ENCODE data around the gene SH3RF3. TPM values are rescaled to one million over a fixed set of nuclear protein-coding genes. Genes with fewer than 3 reads are reported as not detected.
A peak's percentile ranks its signal among the peaks of the same experiment; 100 is the strongest.

Gene SH3RF3
- total and polyA plus RNA-seq, 2 donors (not counting 1 experiment from before 2014, with no cell fraction given): 8.3 to 10.1 TPM

GRCh38 chr2:109375131-109375561 lies 246.1 kb downstream of the SH3RF3 start:
- no peak overlapping the region for H2AFZ ChIP-seq (ENCODE audit: low read length)
- no peak for DNase-seq (ENCODE audit: low read depth in 2 of 2)

DNA sequence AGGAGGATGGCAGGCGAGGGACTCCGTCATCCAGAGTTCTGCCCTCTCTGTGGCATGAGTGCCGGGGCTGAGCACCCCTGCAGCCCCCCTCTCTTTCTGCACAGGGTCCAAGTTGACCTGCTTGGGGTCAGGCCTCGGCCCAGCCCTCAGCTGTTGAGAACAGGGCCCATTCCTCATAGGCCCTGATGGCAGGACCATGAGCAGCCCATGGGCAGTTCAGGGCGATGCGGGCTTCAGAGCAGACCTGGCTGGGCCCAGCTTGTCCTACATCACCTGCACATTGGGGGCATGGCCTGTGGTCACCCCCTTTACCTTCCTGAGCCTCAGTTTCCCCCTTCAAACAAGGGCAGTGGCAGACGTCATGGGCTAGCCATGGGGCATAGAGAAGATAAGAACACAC lies 246.7 kb downstream of the SH3RF3 start:
- Histone ChIP-seq H3K36me3 (ENCODE audit: control insufficient read depth, insufficient read depth, low read length) (peaks cover 6% of the 10 kb centered on the region), H3K27me3 (ENCODE audit: control insufficient read depth, insufficient read depth, low read length) (no peaks in the 10 kb centered on the region), H3K9ac (ENCODE audit: insufficient read depth, low read length) (no peak overlapping the region), H3K9me3 (ENCODE audit: control insufficient read depth, insufficient read depth, low read depth, low read length) (no peaks in the 10 kb centered on the region), H3K4me1 (ENCODE audit: control insufficient read depth, extremely low read depth, insufficient read depth, low read length) (peaks cover 4% of the 10 kb centered on the region), H4K20me1 (ENCODE audit: control insufficient read depth, extremely low read depth, insufficient read depth, low read length) (no peaks in the 10 kb centered on the region), H3K79me2 (ENCODE audit: control insufficient read depth, insufficient read depth, low read length) (no peaks in the 10 kb centered on the region), H3K4me2 (ENCODE audit: extremely low read depth, insufficient read depth, low read length) (no peak overlapping the region), H3K27ac (ENCODE audit: insufficient read depth, low read length) (no peak overlapping the region), H3K4me3 (replicated peaks in 1 of 4; ENCODE audit: control extremely low read depth in 1 of 4, insufficient read depth in 1 of 4, low read depth in 3 of 4, low read length in 4 of 4) (no peak overlapping the region), H2AFZ (ENCODE audit: low read length) (no peak overlapping the region)
- TF ChIP-seq EZH2 (IDR thresholded peaks at IDR 0.05; ENCODE audit: low read length, missing control alignments): no peak
- TF ChIP-seq, protein P1, sequence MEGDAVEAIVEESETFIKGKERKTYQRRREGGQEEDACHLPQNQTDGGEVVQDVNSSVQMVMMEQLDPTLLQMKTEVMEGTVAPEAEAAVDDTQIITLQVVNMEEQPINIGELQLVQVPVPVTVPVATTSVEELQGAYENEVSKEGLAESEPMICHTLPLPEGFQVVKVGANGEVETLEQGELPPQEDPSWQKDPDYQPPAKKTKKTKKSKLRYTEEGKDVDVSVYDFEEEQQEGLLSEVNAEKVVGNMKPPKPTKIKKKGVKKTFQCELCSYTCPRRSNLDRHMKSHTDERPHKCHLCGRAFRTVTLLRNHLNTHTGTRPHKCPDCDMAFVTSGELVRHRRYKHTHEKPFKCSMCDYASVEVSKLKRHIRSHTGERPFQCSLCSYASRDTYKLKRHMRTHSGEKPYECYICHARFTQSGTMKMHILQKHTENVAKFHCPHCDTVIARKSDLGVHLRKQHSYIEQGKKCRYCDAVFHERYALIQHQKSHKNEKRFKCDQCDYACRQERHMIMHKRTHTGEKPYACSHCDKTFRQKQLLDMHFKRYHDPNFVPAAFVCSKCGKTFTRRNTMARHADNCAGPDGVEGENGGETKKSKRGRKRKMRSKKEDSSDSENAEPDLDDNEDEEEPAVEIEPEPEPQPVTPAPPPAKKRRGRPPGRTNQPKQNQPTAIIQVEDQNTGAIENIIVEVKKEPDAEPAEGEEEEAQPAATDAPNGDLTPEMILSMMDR (conservative IDR thresholded peaks at IDR 0.05 in 1 of 2, IDR thresholded peaks at IDR 0.05 in 1 of 2; ENCODE audit: low read depth in 1 of 2, low read length in 2 of 2): no peak
- DNase-seq (ENCODE audit: low read depth in 2 of 2): no peak

More at GRCh38 chr2:109375131-109375561, 246.1 kb downstream of the SH3RF3 start:
- Histone ChIP-seq H3K4me3 (replicated peaks in 1 of 4; ENCODE audit: control extremely low read depth in 1 of 4, insufficient read depth in 1 of 4, low read depth in 3 of 4, low read length in 4 of 4) (no peak overlapping the region), H3K9ac (ENCODE audit: insufficient read depth, low read length) (no peak overlapping the region), H3K4me2 (ENCODE audit: extremely low read depth, insufficient read depth, low read length) (no peak overlapping the region), H3K27me3 (ENCODE audit: control insufficient read depth, insufficient read depth, low read length) (no peaks in the 10 kb centered on the region), H3K27ac (ENCODE audit: insufficient read depth, low read length) (no peak overlapping the region), H3K36me3 (ENCODE audit: control insufficient read depth, insufficient read depth, low read length) (peaks cover 6% of the 10 kb centered on the region), H4K20me1 (ENCODE audit: control insufficient read depth, extremely low read depth, insufficient read depth, low read length) (no peaks in the 10 kb centered on the region), H3K9me3 (ENCODE audit: control insufficient read depth, insufficient read depth, low read depth, low read length) (no peaks in the 10 kb centered on the region), H3K79me2 (ENCODE audit: control insufficient read depth, insufficient read depth, low read length) (no peaks in the 10 kb centered on the region), H3K4me1 (ENCODE audit: control insufficient read depth, extremely low read depth, insufficient read depth, low read length) (peaks cover 4% of the 10 kb centered on the region)
- no peak for TF ChIP-seq EZH2 (IDR thresholded peaks at IDR 0.05; ENCODE audit: low read length, missing control alignments)
- TF ChIP-seq, protein P1 (conservative IDR thresholded peaks at IDR 0.05 in 1 of 2, IDR thresholded peaks at IDR 0.05 in 1 of 2; ENCODE audit: low read depth in 1 of 2, low read length in 2 of 2): no peak

DNA sequence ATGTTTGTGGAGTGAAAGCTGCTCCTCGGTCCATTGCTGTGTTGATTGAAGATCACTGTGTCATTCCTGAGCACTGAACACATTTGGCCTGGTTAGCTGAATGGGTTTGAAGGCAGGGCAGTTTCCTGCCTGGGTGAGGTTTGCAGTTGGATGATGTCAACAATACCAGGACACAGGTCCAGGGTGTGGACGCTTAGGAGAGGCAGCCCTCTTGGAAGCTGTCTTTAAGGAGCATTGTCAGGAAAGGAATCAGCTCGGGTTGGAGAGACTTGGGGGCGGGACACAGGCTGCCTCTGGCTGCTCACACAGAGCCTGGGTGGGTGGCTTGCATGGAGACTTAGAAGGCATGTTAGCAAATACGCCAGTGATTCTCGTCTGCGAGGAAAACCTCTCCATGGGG lies 247.1 kb downstream of the SH3RF3 start:
- no peak overlapping the region for H2AFZ ChIP-seq (ENCODE audit: low read length)
- H3K4me1 ChIP-seq (ENCODE audit: control insufficient read depth, extremely low read depth, insufficient read depth, low read length): peaks cover 4% of the 10 kb centered on the region
- no peaks in the 10 kb centered on the region for H3K9me3 ChIP-seq (ENCODE audit: control insufficient read depth, insufficient read depth, low read depth, low read length)
- no peak overlapping the region for H3K27ac ChIP-seq (ENCODE audit: insufficient read depth, low read length)
- H3K9ac ChIP-seq (ENCODE audit: insufficient read depth, low read length): no peak overlapping the region
- H3K4me2 ChIP-seq (ENCODE audit: extremely low read depth, insufficient read depth, low read length): no peak overlapping the region
- H3K4me3 ChIP-seq (replicated peaks in 1 of 4; ENCODE audit: control extremely low read depth in 1 of 4, insufficient read depth in 1 of 4, low read depth in 3 of 4, low read length in 4 of 4): no peak overlapping the region
- peaks cover 6% of the 10 kb centered on the region for H3K36me3 ChIP-seq (ENCODE audit: control insufficient read depth, insufficient read depth, low read length)
- TF ChIP-seq, protein P1 (conservative IDR thresholded peaks at IDR 0.05 in 1 of 2, IDR thresholded peaks at IDR 0.05 in 1 of 2; ENCODE audit: low read depth in 1 of 2, low read length in 2 of 2): no peak
- no peak for TF ChIP-seq EZH2 (IDR thresholded peaks at IDR 0.05; ENCODE audit: low read length, missing control alignments)
- H3K79me2 ChIP-seq (ENCODE audit: control insufficient read depth, insufficient read depth, low read length): no peaks in the 10 kb centered on the region
- peak in 1 of 2 donors; percentile 44 for DNase-seq (ENCODE audit: low read depth in 2 of 2)
- H4K20me1 ChIP-seq (ENCODE audit: control insufficient read depth, extremely low read depth, insufficient read depth, low read length): no peaks in the 10 kb centered on the region
- no peaks in the 10 kb centered on the region for H3K27me3 ChIP-seq (ENCODE audit: control insufficient read depth, insufficient read depth, low read length)

All from fibroblast of lung (primary cell).